H9 (cell line): ENCODE results near the gene IL36G. TPM values are rescaled to one million over a fixed set of nuclear protein-coding genes. Genes with fewer than 3 reads are reported as not detected.

ENCODE experiments used
- DNase-seq: peaks from one replicate; pipeline ENCODE4 v3.0.0-alpha.2; 2017
- H2AFZ ChIP-seq: one replicate; pipeline ENCODE4 v1.6.1; 2013; ENCODE audit warnings: mild to moderate bottlenecking, low read length, control low read depth, moderate library complexity
- H2AK5ac ChIP-seq: 2 replicates; pipeline ENCODE4 v1.6.1; 2013; ENCODE audit warnings: low read length, control low read depth, mixed read lengths; ENCODE audit not compliant: insufficient read length
- H2BK120ac ChIP-seq: one replicate; pipeline ENCODE4 v1.6.1; 2013; ENCODE audit warnings: low read depth, mild to moderate bottlenecking, low read length, control low read depth, inconsistent platforms; ENCODE audit not compliant: poor library complexity, severe bottlenecking
- H2BK12ac ChIP-seq: 2 replicates; pipeline ENCODE4 v1.6.1; 2013; ENCODE audit warnings: low read length, control low read depth, mixed read lengths, low read depth; ENCODE audit not compliant: insufficient read length
- H2BK15ac ChIP-seq: 2 replicates; pipeline ENCODE4 v1.6.1; 2013; ENCODE audit warnings: low read depth, low read length, control low read depth
- H2BK20ac ChIP-seq: one replicate; pipeline ENCODE4 v1.6.1; 2013; ENCODE audit warnings: low read depth, mild to moderate bottlenecking, low read length, control low read depth, inconsistent platforms; ENCODE audit not compliant: poor library complexity, severe bottlenecking
- H2BK5ac ChIP-seq: 2 replicates; pipeline ENCODE4 v1.6.1; 2013; ENCODE audit warnings: low read length, control low read depth, mixed read lengths; ENCODE audit not compliant: insufficient read length
- H3K14ac ChIP-seq: 2 replicates; pipeline ENCODE4 v1.6.1; 2013; ENCODE audit warnings: low read length, control low read depth; ENCODE audit not compliant: insufficient read depth
- H3K18ac ChIP-seq: 2 replicates; pipeline ENCODE4 v1.6.1; 2013; ENCODE audit warnings: low read depth, mild to moderate bottlenecking, mixed read lengths, low read length, control low read depth; ENCODE audit not compliant: insufficient read length
- H3K23ac ChIP-seq: 2 replicates; pipeline ENCODE4 v1.6.1; 2013; ENCODE audit warnings: low read length, control low read depth, mixed read lengths, low read depth; ENCODE audit not compliant: insufficient read length
- H3K23me2 ChIP-seq: 2 replicates; pipeline ENCODE4 v1.6.1; 2013; ENCODE audit warnings: low read depth, mild to moderate bottlenecking, mixed read lengths, low read length, control low read depth; ENCODE audit not compliant: insufficient read length, poor library complexity, severe bottlenecking
- H3K27ac ChIP-seq: 2 replicates; pipeline ENCODE4 v1.5.1; 2013; ENCODE audit warnings: low read length, control low read depth, mixed read lengths, low read depth; ENCODE audit not compliant: insufficient read length
- H3K27me3 ChIP-seq: 2 replicates; pipeline ENCODE4 v1.6.1; 2013; ENCODE audit warnings: low read length, control low read depth, inconsistent platforms; ENCODE audit not compliant: insufficient read depth
- H3K4ac ChIP-seq: 2 replicates; pipeline ENCODE4 v1.6.1; 2013; ENCODE audit warnings: low read depth, mild to moderate bottlenecking, control low read depth, inconsistent platforms, low read length, moderate library complexity
- H3K4me1 ChIP-seq: 2 replicates; pipeline ENCODE4 v1.6.1; 2013; ENCODE audit warnings: low read length, control low read depth, inconsistent platforms; ENCODE audit not compliant: insufficient read depth
- H3K4me2 ChIP-seq: 2 replicates; pipeline ENCODE4 v1.6.1; 2013; ENCODE audit warnings: low read length, control low read depth, mixed read lengths; ENCODE audit not compliant: insufficient read length, insufficient read depth
- H3K56ac ChIP-seq: 2 replicates; pipeline ENCODE4 v1.6.1; 2013; ENCODE audit warnings: low read depth, mild to moderate bottlenecking, mixed read lengths, low read length, control low read depth; ENCODE audit not compliant: insufficient read length
- H3K79me1 ChIP-seq: 2 replicates; pipeline ENCODE4 v1.6.1; 2013; ENCODE audit warnings: low read depth, mild to moderate bottlenecking, moderate library complexity, low read length, control low read depth, inconsistent platforms; ENCODE audit not compliant: insufficient read depth, poor library complexity, severe bottlenecking
- H3K79me2 ChIP-seq: 2 replicates; pipeline ENCODE4 v1.6.1; 2013; ENCODE audit warnings: low read length, control low read depth, inconsistent platforms; ENCODE audit not compliant: insufficient read depth
- H3K9ac ChIP-seq: 2 replicates; pipeline ENCODE4 v1.6.1; 2013; ENCODE audit warnings: low read length, control low read depth, mixed read lengths; ENCODE audit not compliant: insufficient read length; ENCODE audit errors: extremely low read depth
- H3K9me3 ChIP-seq: one replicate; pipeline ENCODE4 v1.6.1; 2013; ENCODE audit warnings: low read depth, low read length, inconsistent platforms; ENCODE audit not compliant: control insufficient read depth
- H3T11ph ChIP-seq: one replicate; pipeline ENCODE4 v1.6.1; 2013; ENCODE audit warnings: mild to moderate bottlenecking, low read length, control low read depth, inconsistent platforms
- H4K20me1 ChIP-seq: one replicate; pipeline ENCODE4 v1.6.1; 2013; ENCODE audit not compliant: control insufficient read depth, insufficient read length, insufficient read depth
- H4K5ac ChIP-seq: 2 replicates; pipeline ENCODE4 v1.6.1; 2013; ENCODE audit warnings: low read depth, mild to moderate bottlenecking, mixed read lengths, low read length, control low read depth; ENCODE audit not compliant: insufficient read length
- H4K8ac ChIP-seq: replicated peaks from 2 replicates; pipeline ENCODE4 v1.6.1; 2013; ENCODE audit warnings: low read length, control low read depth, mixed read lengths, low read depth; ENCODE audit not compliant: insufficient read length
- H4K91ac ChIP-seq: 2 replicates; pipeline ENCODE4 v1.6.1; 2013; ENCODE audit warnings: low read depth, mild to moderate bottlenecking, moderate library complexity, mixed read lengths, low read length, control low read depth; ENCODE audit not compliant: insufficient read length
- H3K27ac Mint-ChIP-seq, 3 experiments: 2 replicates in 2 of 3; 3 replicates in 1 of 3; pipeline ENCODE4 v1.8.0; 2020 to 2021; ENCODE audit warnings: mixed read lengths in 3 of 3, mild to moderate bottlenecking in 1 of 3, moderate library complexity in 1 of 3
- H3K27me3 Mint-ChIP-seq: 2 replicates; pipeline ENCODE4 v1.8.0; 2021; ENCODE audit warnings: low read depth, mild to moderate bottlenecking, moderate library complexity, mixed read lengths
- H3K36me3 Mint-ChIP-seq, 3 experiments: 2 replicates in 2 of 3; 3 replicates in 1 of 3; pipeline ENCODE4 v1.8.0; 2020 to 2021; ENCODE audit warnings: low read depth in 3 of 3, mixed read lengths in 3 of 3; ENCODE audit not compliant: insufficient read depth in 1 of 3
- H3K4me1 Mint-ChIP-seq, 2 experiments: 2 replicates each; pipeline ENCODE4 v1.8.0; 2020; ENCODE audit warnings: mixed read lengths in 2 of 2
- H3K4me3 Mint-ChIP-seq, 2 experiments: 2 replicates in 1 of 2; 3 replicates in 1 of 2; pipeline ENCODE4 v1.8.0; 2020 to 2021; ENCODE audit warnings: mild to moderate bottlenecking in 2 of 2, mixed read lengths in 2 of 2, moderate library complexity in 1 of 2
- H3K9me3 Mint-ChIP-seq, 2 experiments: 2 replicates in 1 of 2; 3 replicates in 1 of 2; pipeline ENCODE4 v1.8.0; 2020; ENCODE audit warnings: mild to moderate bottlenecking in 2 of 2, mixed read lengths in 2 of 2, moderate library complexity in 1 of 2
- WGBS: extraction: QIAGEN DNeasy Blood & Tissue Kit; methylation state at CpG from one replicate; pipeline ENCODE4 v1.1.7; 2013; ENCODE audit warnings: missing lambda C conversion rate, low lambda C conversion rate, mixed read lengths; ENCODE audit not compliant: insufficient read length; ENCODE audit errors: extremely low coverage; 5-methylcytosine and 5-hydroxymethylcytosine counted together
- total RNA-seq: library from RNA; stranded (reverse); gene quantifications from 2 replicates; pipeline ENCODE4 v1.2.1, GENCODE V29; 2021
- TF ChIP-seq, protein P1 (sequence below): fragments of 200-600 bp; sonication (generic); conservative IDR thresholded peaks from 3 replicates; pipeline ENCODE4 v1.8.0; 2021; ENCODE audit warnings: antibody characterized with exemption, mild to moderate bottlenecking

IL36G gene
- total RNA-seq, 1 experiment from 2014 or later: not detected

DNA sequence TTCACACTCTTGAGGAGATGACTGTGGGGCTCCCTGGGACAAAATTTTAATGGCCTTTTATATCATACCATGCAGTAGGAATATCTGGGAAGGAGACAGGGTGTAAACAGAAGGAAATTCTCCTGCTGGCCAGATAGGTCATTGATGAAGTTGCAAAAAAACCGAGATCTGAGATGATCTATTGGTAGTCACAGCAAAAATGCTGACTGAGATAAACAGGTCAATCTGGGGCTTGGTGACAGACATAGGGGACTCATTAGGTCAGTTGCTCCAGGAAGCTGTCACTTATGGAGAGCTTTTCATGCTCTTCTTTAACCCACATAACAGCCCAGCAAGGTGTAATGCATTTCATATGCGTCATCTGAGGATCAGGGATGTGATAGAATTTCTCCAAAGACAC is 24.9 kb downstream of the IL36G start:
- peaks cover 0 to 13% (median 0%) of the 10 kb centered on the region in 3 experiments; a peak in 2 of 7 replicates for H3K36me3 Mint-ChIP-seq
- H3K18ac ChIP-seq: no peak overlapping the region

More for the DNA sequence above, 24.9 kb downstream of the IL36G start:
- peaks cover 39 to 76% of the 10 kb centered on the region in 2 experiments for H3K9me3 Mint-ChIP-seq
- H2AFZ ChIP-seq: no peak overlapping the region
- no peak overlapping the region for H3K23ac ChIP-seq
- H3K9me3 ChIP-seq: no peaks in the 10 kb centered on the region
- no peak overlapping the region for H3K4me2 ChIP-seq
- H4K20me1 ChIP-seq: no peaks in the 10 kb centered on the region
- no peak overlapping the region for H3K14ac ChIP-seq
- H2BK15ac ChIP-seq: no peak overlapping the region
- no peak overlapping the region for H2AK5ac ChIP-seq
- no peak overlapping the region for H3K4ac ChIP-seq
- no peak overlapping the region for H3K4me3 Mint-ChIP-seq
- no peak overlapping the region for H3K27ac Mint-ChIP-seq
- H3K56ac ChIP-seq: no peak overlapping the region
- WGBS: no CpG with 5 or more reads among the region's 2 CpGs
- no peak overlapping the region for H2BK20ac ChIP-seq
- no peaks in the 10 kb centered on the region for H3K4me1 Mint-ChIP-seq
- H2BK120ac ChIP-seq: no peak overlapping the region
- H3K23me2 ChIP-seq: no peaks in the 10 kb centered on the region
- peaks cover 23% of the 10 kb centered on the region for H3K27me3 Mint-ChIP-seq
- H3T11ph ChIP-seq: no peak overlapping the region
- no peak overlapping the region for H3K9ac ChIP-seq
- H4K8ac ChIP-seq: no peak overlapping the region
- no peak overlapping the region for H4K91ac ChIP-seq
- no peaks in the 10 kb centered on the region for H3K4me1 ChIP-seq
- TF ChIP-seq, protein P1, sequence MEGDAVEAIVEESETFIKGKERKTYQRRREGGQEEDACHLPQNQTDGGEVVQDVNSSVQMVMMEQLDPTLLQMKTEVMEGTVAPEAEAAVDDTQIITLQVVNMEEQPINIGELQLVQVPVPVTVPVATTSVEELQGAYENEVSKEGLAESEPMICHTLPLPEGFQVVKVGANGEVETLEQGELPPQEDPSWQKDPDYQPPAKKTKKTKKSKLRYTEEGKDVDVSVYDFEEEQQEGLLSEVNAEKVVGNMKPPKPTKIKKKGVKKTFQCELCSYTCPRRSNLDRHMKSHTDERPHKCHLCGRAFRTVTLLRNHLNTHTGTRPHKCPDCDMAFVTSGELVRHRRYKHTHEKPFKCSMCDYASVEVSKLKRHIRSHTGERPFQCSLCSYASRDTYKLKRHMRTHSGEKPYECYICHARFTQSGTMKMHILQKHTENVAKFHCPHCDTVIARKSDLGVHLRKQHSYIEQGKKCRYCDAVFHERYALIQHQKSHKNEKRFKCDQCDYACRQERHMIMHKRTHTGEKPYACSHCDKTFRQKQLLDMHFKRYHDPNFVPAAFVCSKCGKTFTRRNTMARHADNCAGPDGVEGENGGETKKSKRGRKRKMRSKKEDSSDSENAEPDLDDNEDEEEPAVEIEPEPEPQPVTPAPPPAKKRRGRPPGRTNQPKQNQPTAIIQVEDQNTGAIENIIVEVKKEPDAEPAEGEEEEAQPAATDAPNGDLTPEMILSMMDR: no peak
- H2BK12ac ChIP-seq: no peak overlapping the region
- DNase-seq: no peak
- no peak overlapping the region for H4K5ac ChIP-seq
- H3K79me2 ChIP-seq: no peaks in the 10 kb centered on the region
- no peak overlapping the region for H2BK5ac ChIP-seq
- no peak overlapping the region for H3K27ac ChIP-seq
- H3K27me3 ChIP-seq: no peaks in the 10 kb centered on the region
- no peaks in the 10 kb centered on the region for H3K79me1 ChIP-seq
